GM21367 (cell line): ENCODE data around the gene FLG.
"Not testable (repeated sequence)": the region's sequence is repeated elsewhere in the genome, so short reads cannot be mapped to it uniquely, and the experiment has no call there.

Source experiments
- ATAC-seq: cut with Tn5 transposase; IDR thresholded peaks from one replicate; pipeline ENCODE4 v1.9.1; 2021; ENCODE audit not compliant: unreplicated experiment

FLG gene

GRCh38 chr1:152325111-152325510 lies at the start of gene FLG:
TSS of gene FLG (minus strand) at chr1:152325239. CDS start at chr1:152315456, 9,783 bp downstream.
- ATAC-seq = no peak

- no peak for ATAC-seq
These were observed 49.4 kb upstream of the FLG start for GRCh38 chr1:152374451-152374850.

- ATAC-seq = no peak
These were observed 47.6 kb upstream of the FLG start for GRCh38 chr1:152372672-152373071.

GRCh38 chr1:152367436-152367835 lies 42.4 kb upstream of the FLG start:
- no peak for ATAC-seq

- no peak for ATAC-seq
These were observed 34.9 kb upstream of the FLG start, which contains the start of gene FLG2 for GRCh38 chr1:152359906-152360305. TSS of gene FLG2 (minus strand) at chr1:152360006. CDS start at chr1:152358884, 1,122 bp downstream.

DNA sequence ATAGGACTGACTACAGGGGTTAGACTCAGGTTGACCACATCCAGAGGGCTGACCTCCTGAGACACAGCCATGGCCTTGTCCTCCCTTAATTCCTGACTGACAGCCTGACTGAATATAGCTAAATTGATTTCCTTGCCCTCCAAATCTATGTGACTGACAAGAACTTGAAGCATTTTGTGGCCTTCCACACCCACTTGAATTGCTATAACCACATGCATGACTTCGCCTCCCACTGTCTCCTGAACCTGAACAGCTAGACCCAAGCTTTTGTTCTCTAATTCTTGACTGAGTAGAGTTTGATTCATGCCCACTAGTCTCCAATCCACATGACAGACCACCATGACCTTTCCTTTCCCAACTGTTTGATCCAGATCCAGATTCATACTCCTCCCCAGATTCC lies 31.7 kb upstream of the FLG start:
- no peak for ATAC-seq

GRCh38 chr1:152349611-152350010 lies 24.6 kb upstream of the FLG start:
- no peak for ATAC-seq

DNA sequence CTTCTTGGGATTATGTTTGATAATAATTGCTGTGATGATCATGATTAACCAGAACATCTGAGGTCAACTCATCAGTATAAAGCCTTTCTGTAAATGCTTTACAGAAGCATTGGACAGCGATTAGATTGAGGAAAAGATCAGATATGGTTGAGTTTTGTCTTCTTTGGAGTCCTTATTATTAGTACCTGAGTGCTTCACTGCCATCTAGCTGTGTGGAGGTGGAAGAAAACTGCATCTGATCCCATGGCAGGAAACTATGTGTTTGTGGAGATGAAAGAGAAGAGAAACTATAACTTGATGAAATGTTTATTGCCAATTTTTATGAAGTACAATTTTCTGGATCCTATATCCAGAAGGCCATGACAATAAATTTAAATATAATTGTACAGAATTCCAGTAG lies 23.4 kb upstream of the FLG start:
- ATAC-seq = no peak

DNA sequence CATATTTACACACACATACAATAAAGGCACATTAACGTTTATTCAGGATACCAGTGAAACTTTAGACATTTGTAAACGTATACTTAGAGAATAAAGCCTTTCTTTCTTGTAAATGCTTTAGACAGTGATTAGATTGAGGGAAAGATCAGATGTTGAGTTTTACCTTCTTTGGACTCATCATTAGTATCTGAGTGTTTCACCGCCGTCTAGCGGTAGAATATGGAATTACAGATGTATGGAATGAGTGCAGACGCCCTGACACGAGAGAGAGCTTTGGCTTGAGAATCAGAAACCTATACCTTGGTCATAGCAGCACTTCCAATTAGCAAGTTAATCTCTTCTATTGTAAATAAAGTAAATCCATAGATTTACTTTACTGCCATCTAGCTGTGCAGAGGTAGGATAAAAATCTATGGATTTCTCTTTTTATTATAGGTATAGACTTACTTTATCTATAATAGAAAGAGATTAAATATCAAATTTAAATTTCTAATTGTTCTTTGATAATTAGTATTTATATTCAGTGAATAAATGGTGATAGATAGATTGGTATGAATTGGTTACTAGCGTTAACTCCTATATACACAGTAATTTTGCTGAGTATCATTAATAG lies 22.2 kb upstream of the FLG start:
- no peak for ATAC-seq

GRCh38 chr1:152344438-152344837 lies 19.4 kb upstream of the FLG start:
- no peak for ATAC-seq

GRCh38 chr1:152343006-152343405 lies 18.0 kb upstream of the FLG start:
- ATAC-seq = no peak

DNA sequence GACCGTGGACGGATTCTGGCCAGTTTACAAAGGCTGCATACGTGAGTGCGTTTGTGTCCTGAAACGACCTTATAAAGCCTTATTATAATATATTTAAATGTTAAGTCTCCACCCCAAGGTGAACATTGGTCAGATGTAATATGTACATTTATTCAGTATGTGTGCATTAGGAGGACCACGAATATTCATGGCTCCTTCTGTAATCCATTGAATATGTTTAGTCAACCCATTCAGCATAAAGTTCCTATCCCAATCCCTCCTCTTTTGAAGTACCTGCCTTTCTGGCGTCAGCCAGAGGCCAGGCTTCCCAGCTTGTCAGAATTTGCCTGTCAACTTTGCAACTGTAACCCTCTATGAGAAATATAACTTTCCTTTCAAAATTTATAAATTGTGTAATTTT lies 10.4 kb upstream of the FLG start:
- ATAC-seq = no peak

GRCh38 chr1:152328801-152329391 lies 3.9 kb upstream of the FLG start:
- ATAC-seq = no peak

DNA sequence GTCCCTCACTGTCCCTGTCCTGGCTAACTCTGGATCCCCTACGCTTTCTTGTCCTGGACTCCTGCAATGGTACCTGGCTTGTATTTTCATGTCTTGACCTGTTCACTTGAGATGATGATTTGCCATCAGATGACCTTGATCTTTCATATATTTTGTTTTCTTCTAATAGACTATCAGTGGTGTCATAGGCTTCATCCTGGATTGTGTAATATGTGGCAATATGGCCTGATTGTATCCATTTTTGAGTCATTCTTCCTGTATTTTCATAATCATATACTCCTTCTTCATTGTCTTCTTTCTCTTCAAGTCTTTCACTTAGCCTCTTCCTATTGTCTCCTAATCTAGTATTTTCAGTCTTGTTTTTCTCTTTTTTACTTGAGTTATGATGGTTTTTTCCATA lies 11.1 kb downstream of the FLG start:
- ATAC-seq = no peak

GRCh38 chr1:152313319-152313801 lies 11.7 kb downstream of the FLG start:
- ATAC-seq = no peak

- not testable (repeated sequence) for ATAC-seq
These were observed 12.9 kb downstream of the FLG start for GRCh38 chr1:152312169-152312568.

DNA sequence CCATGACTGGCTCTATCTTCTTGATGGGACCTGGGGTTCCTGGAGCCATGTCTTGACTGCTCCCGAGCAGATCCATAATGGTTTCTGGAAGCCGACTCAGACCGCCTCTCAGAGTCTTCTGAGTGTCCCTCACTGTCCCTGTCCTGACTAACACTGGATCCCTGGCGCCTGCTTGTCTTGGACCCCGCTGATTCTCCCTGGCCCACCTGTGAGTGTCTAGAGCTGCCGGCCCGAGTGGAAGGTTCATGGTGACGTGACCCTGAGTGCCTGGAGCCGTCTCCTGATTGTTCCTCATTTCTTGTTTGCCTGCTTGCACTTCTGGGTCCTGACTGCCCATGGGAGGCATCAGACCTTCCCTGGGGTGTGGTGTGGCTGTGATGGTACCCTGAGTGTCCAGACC lies 15.1 kb downstream of the FLG start:
- ATAC-seq = no peak

GRCh38 chr1:152309320-152309901 lies 15.6 kb downstream of the FLG start:
- not testable (repeated sequence) for ATAC-seq

DNA sequence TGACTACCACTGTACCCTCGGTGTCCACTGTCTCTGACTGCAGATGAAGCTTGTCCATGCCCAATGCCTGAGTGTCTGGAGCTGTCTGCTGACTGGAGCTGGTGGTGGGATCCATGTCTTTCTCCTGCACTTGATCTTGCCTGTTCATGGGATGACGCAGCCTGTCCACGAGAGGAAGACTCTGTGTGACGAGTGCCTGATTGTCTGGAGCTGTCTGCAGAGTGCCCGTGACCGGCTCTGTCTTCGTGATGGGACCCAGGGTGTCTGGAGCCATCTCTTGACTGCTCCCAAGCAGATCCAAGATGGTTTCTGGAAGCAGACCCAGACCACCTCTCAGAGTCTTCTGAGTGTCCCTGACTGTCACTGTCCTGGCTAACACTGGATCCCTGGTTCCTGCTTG lies 16.3 kb downstream of the FLG start:
- ATAC-seq = not testable (repeated sequence)

GRCh38 chr1:152307970-152308369 lies 17.1 kb downstream of the FLG start:
- not testable (repeated sequence) for ATAC-seq

DNA sequence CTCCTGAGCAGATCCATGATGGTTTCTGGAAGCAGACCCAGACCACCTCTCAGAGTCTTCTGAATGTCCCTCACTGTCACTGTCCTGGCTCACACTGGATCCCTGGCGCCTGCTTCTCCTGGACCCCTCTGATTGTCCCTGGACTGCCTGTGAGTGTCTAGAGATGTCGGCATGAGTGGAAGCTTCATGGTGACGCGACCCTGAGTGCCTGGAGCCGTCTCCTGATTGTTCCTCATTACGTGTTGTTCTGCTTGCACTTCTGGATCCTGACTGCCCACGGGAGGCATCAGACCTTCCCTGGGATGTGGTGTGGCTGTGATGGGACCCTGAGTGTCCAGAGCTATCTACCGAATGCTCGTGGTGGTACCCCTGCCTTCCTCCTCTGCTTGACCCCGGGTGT lies 18.9 kb downstream of the FLG start:
- not testable (repeated sequence) for ATAC-seq

DNA sequence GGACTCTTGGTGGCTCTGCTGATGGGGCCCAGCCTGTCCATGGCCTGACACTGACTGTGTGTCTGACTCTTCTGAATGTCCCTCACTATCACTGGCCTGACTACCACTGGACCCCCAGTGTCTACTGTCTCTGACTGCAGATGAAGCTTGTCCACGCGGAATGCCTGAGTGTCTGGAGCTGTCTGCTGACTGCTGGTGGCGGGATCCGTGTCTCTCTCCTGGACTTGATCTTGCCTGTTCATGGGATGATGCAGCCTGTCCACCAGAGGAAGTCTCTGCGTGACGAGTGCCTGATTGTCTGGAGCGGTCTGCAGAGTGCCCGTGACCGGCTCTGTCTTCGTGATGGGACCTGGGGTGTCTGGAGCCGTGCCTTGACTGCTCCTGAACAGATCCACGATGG lies 20.3 kb downstream of the FLG start:
- ATAC-seq = not testable (repeated sequence)
